Measurements from ENCODE around the gene MPRIP.

The MPRIP gene

DNA sequence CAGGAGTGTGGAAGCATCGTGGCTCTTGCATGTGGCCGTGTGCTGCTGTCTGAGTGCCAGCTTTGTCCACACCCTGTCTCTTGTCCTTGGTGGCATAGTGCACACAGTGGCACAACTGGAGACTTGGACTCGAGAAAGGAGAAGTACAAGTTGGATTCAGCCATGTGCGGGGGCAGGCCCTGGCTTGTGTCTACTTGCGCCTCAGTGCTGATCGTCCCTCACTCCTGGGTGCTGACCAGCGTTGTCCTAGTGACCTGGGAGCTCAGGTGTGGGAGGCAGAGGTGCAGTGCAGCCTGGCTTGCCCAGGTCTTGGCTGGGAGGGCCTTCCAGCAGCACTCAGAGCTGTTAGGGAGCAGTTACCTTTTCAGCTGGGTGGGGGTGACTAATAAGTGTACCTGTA is 20.6 kb downstream of the MPRIP start:
- TF ChIP-seq CREB1 (IDR thresholded peaks at IDR 0.05; ENCODE audit: low read depth) (no peak), EP300 (IDR thresholded peaks at IDR 0.05; ENCODE audit: borderline replicate concordance) (no peak), TCF12 (IDR thresholded peaks at IDR 0.05; ENCODE audit: low read depth) (no peak), RAD21 (IDR thresholded peaks at IDR 0.05; ENCODE audit: low read depth) (no peak), TEAD4 (IDR thresholded peaks at IDR 0.05) (no peak), CEBPB (IDR thresholded peaks at IDR 0.05) (no peak), NFIC (IDR thresholded peaks at IDR 0.05) (no peak), EGR1 (IDR thresholded peaks at IDR 0.05) (no peak), YY1 (IDR thresholded peaks at IDR 0.05; ENCODE audit: low read depth) (no peak)

DNA sequence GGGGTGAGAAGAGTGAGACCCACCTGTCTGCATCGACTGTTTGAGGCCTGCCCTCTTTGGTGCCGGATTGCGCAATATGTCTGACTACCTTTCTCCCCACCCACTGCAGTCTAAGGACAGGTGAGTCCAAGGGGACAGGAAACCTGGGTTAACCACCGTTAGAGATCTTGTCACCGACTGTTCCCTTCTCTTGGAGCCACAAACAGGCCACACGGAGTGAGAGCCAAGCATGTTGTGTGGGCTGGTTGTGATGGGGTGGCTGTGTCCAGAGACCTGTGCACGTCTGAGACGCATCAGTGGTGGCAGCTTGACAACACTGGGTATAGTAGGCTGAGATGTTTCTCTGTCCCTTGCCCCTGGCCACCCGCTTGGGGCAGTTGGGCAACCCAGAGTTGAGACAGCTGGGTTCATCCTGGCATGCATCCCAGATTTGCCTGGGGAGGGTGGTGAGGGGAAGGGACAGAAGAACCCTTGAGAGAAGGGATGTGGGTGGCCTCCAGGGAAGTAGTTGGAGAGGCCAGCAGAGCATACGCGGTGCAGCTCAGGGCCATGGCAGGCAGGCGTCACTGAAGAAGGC is 21.4 kb downstream of the MPRIP start:
- no peak for TF ChIP-seq EGR1 (IDR thresholded peaks at IDR 0.05)
- peak; percentile 99 for TF ChIP-seq CEBPB (IDR thresholded peaks at IDR 0.05)

DNA sequence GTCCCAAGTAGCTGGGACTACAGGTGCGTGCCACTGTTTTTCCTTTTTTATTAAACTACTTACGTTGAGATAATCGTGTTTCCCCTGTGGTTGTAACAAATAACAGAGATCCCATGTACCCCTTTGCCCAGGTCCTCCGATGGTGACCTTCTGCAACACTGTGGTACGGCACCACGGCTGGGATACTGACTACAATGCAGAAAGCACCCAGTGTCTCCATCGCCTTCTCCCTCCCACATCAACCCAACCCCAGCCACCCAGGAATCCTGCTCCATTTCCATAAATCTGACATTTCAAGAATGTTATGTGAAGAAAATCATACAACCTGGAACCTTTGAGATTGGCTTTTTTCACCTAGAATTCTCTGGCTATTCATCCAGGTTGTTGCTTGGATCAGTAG is 22.1 kb downstream of the MPRIP start:
- TF ChIP-seq, protein P1, sequence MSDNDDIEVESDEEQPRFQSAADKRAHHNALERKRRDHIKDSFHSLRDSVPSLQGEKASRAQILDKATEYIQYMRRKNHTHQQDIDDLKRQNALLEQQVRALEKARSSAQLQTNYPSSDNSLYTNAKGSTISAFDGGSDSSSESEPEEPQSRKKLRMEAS (IDR thresholded peaks at IDR 0.05): no peak
- TF ChIP-seq, protein P2, sequence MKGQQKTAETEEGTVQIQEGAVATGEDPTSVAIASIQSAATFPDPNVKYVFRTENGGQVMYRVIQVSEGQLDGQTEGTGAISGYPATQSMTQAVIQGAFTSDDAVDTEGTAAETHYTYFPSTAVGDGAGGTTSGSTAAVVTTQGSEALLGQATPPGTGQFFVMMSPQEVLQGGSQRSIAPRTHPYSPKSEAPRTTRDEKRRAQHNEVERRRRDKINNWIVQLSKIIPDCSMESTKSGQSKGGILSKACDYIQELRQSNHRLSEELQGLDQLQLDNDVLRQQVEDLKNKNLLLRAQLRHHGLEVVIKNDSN (IDR thresholded peaks at IDR 0.05): no peak
- no peak for TF ChIP-seq CREB1 (IDR thresholded peaks at IDR 0.05; ENCODE audit: low read depth)
- no peak for TF ChIP-seq YY1 (IDR thresholded peaks at IDR 0.05; ENCODE audit: low read depth)
- TF ChIP-seq TAF1 (IDR thresholded peaks at IDR 0.05; ENCODE audit: low read depth): no peak
- no peak for TF ChIP-seq TCF12 (IDR thresholded peaks at IDR 0.05; ENCODE audit: low read depth)

DNA sequence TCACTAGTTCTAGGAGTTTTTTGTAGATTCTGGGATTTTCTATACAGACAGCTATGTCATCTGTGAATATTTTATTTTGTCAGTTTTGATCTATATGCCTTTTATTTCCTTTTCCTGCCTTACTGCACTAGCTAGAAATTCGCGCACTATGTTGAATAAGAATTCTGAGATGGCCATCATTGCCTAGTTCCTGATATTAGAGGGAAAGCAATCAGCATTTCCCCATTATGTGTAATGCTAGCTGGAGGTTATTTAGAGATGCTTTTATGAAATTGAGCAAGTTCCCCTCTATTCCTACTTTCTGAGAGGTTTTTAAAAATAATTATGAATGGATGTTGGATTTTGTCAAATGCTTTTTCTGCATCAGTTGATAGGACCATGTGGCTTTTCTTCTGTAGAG is 23.8 kb downstream of the MPRIP start:
- TF ChIP-seq CEBPB (IDR thresholded peaks at IDR 0.05) (no peak), YY1 (IDR thresholded peaks at IDR 0.05; ENCODE audit: low read depth) (no peak), CREB1 (IDR thresholded peaks at IDR 0.05; ENCODE audit: low read depth) (no peak), TEAD4 (IDR thresholded peaks at IDR 0.05) (no peak), EP300 (IDR thresholded peaks at IDR 0.05; ENCODE audit: borderline replicate concordance) (no peak), ZBTB7A (IDR thresholded peaks at IDR 0.05; ENCODE audit: low read depth) (no peak), NFIC (IDR thresholded peaks at IDR 0.05) (no peak), TCF12 (IDR thresholded peaks at IDR 0.05; ENCODE audit: low read depth) (no peak), TAF1 (IDR thresholded peaks at IDR 0.05; ENCODE audit: low read depth) (no peak), EGR1 (IDR thresholded peaks at IDR 0.05) (no peak), RAD21 (IDR thresholded peaks at IDR 0.05; ENCODE audit: low read depth) (no peak), FOXM1 (IDR thresholded peaks at IDR 0.05; ENCODE audit: borderline replicate concordance, low read depth) (no peak)
- TF ChIP-seq, protein P3, sequence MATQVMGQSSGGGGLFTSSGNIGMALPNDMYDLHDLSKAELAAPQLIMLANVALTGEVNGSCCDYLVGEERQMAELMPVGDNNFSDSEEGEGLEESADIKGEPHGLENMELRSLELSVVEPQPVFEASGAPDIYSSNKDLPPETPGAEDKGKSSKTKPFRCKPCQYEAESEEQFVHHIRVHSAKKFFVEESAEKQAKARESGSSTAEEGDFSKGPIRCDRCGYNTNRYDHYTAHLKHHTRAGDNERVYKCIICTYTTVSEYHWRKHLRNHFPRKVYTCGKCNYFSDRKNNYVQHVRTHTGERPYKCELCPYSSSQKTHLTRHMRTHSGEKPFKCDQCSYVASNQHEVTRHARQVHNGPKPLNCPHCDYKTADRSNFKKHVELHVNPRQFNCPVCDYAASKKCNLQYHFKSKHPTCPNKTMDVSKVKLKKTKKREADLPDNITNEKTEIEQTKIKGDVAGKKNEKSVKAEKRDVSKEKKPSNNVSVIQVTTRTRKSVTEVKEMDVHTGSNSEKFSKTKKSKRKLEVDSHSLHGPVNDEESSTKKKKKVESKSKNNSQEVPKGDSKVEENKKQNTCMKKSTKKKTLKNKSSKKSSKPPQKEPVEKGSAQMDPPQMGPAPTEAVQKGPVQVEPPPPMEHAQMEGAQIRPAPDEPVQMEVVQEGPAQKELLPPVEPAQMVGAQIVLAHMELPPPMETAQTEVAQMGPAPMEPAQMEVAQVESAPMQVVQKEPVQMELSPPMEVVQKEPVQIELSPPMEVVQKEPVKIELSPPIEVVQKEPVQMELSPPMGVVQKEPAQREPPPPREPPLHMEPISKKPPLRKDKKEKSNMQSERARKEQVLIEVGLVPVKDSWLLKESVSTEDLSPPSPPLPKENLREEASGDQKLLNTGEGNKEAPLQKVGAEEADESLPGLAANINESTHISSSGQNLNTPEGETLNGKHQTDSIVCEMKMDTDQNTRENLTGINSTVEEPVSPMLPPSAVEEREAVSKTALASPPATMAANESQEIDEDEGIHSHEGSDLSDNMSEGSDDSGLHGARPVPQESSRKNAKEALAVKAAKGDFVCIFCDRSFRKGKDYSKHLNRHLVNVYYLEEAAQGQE (IDR thresholded peaks at IDR 0.05; ENCODE audit: low read depth): no peak
- TF ChIP-seq, protein P1 (IDR thresholded peaks at IDR 0.05): no peak
- TF ChIP-seq, protein P2 (IDR thresholded peaks at IDR 0.05): no peak

DNA sequence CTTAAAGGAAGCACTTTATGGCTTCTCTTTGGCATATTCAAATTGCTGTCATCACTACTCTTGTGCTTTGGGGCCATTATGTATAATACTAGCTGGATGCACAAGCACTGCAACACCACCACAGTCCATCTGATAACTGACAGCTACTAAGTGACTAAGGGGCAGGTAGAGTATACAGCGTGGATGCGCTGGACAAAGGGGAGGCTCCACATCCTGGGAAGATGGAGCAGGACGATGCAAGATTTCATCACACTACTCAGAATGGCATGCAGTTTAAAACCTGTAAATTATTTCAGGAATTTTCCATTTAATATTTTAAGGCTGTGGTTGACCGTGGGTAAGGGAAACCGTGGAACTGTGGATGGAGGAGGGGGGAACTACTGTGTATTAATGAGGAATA is 25.0 kb downstream of the MPRIP start:
- TF ChIP-seq RAD21 (IDR thresholded peaks at IDR 0.05; ENCODE audit: low read depth) (no peak), CREB1 (IDR thresholded peaks at IDR 0.05; ENCODE audit: low read depth) (no peak), FOXM1 (IDR thresholded peaks at IDR 0.05; ENCODE audit: borderline replicate concordance, low read depth) (no peak), TAF1 (IDR thresholded peaks at IDR 0.05; ENCODE audit: low read depth) (no peak), YY1 (IDR thresholded peaks at IDR 0.05; ENCODE audit: low read depth) (no peak), TEAD4 (IDR thresholded peaks at IDR 0.05) (no peak), TCF12 (IDR thresholded peaks at IDR 0.05; ENCODE audit: low read depth) (no peak), NFIC (IDR thresholded peaks at IDR 0.05) (no peak), EP300 (IDR thresholded peaks at IDR 0.05; ENCODE audit: borderline replicate concordance) (no peak), EGR1 (IDR thresholded peaks at IDR 0.05) (no peak), ZBTB7A (IDR thresholded peaks at IDR 0.05; ENCODE audit: low read depth) (no peak), CEBPB (IDR thresholded peaks at IDR 0.05) (no peak)
- TF ChIP-seq, protein P1 (IDR thresholded peaks at IDR 0.05): no peak
- TF ChIP-seq, protein P2 (IDR thresholded peaks at IDR 0.05): no peak
- TF ChIP-seq, protein P3 (IDR thresholded peaks at IDR 0.05; ENCODE audit: low read depth): no peak

Measured in Ishikawa (cell line).